BLaER1 treated with 17β-estradiol and CSF1 and Interleukin-3, amounts not matched to agents 10 nM and 100 nM (cell line): ENCODE results near the gene GRAMD2B.
"Not testable (repeated sequence)": the region's sequence is repeated elsewhere in the genome, so short reads cannot be mapped to it uniquely, and the experiment has no call there.

Experiments
- H3K27ac ChIP-seq, 11 experiments: shearing (Covaris generic); formaldehyde crosslinking; 2 replicates each; pipeline ENCODE4 v1.8.1; 2022
- H3K27me3 ChIP-seq, 11 experiments: shearing (Covaris generic); formaldehyde crosslinking; 2 replicates each; pipeline ENCODE4 v1.8.1; 2022
- H3K36me3 ChIP-seq, 11 experiments: shearing (Covaris generic); formaldehyde crosslinking; 2 replicates each; pipeline ENCODE4 v1.8.1; 2022
- H3K4me1 ChIP-seq, 10 experiments: shearing (Covaris generic); formaldehyde crosslinking; 2 replicates each; pipeline ENCODE4 v1.8.1; 2022
- H3K4me2 ChIP-seq, 11 experiments: shearing (Covaris generic); formaldehyde crosslinking; 2 replicates each; pipeline ENCODE4 v1.8.1; 2022
- H3K4me3 ChIP-seq, 10 experiments: shearing (Covaris generic); formaldehyde crosslinking; 2 replicates each; pipeline ENCODE4 v1.8.1; 2022
- H3K9ac ChIP-seq, 11 experiments: shearing (Covaris generic); formaldehyde crosslinking; 2 replicates each; pipeline ENCODE4 v1.8.1; 2022
- H3K9me3 ChIP-seq, 11 experiments: shearing (Covaris generic); formaldehyde crosslinking; replicated peaks in 1 of 11; 2 replicates each; pipeline ENCODE4 v1.8.1; 2022
- H4K20me1 ChIP-seq, 11 experiments: shearing (Covaris generic); formaldehyde crosslinking; 2 replicates each; pipeline ENCODE4 v1.8.1; 2022
- Cebpa-rat ChIP-seq, 11 experiments: shearing (Covaris generic); IDR thresholded peaks; 2 replicates each; pipeline ENCODE4 v1.8.1; 2022

Gene GRAMD2B

GRCh38 chr5:126514558-126515141 lies 91.4 kb downstream of the GRAMD2B start:
- H3K4me1 ChIP-seq = peaks cover 2 to 9% (median 3%) of the 10 kb centered on the region in 10 experiments; a peak in 17 of 20 replicates
- no peak overlapping the region for H3K9ac ChIP-seq
- no peaks in the 10 kb centered on the region for H3K36me3 ChIP-seq
- no peaks in the 10 kb centered on the region for H4K20me1 ChIP-seq
- no peaks in the 10 kb centered on the region for H3K27me3 ChIP-seq
- no peak for TF ChIP-seq Cebpa-rat (IDR thresholded peaks at IDR 0.05)
- no peak overlapping the region for H3K27ac ChIP-seq
- H3K9me3 ChIP-seq = no peaks in the 10 kb centered on the region
- no peak overlapping the region for H3K4me2 ChIP-seq
- no peak overlapping the region for H3K4me3 ChIP-seq

DNA sequence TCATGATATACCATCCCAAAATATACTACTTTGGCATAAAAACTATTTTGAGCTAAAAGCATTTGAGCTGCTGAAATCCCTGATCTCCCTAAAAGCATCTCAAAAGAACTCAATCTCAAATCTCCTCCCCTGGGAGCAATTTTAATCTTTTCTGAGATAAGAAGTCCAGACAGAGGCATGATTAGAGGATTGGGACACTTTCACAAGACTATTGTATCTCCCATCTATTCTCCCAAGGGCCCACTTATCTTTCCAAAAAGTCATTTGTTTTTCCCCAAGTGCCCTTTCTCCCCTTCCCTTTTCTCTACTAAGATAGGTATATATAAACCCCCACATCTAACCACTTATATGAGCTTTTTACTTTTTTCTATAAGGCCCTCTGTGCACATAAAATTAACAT lies 92.1 kb downstream of the GRAMD2B start:
- H3K27ac ChIP-seq = no peak overlapping the region
- H3K4me3 ChIP-seq = no peak overlapping the region
- H3K9me3 ChIP-seq = no peaks in the 10 kb centered on the region
- TF ChIP-seq Cebpa-rat (IDR thresholded peaks at IDR 0.05) = no peak
- no peaks in the 10 kb centered on the region for H4K20me1 ChIP-seq
- H3K4me1 ChIP-seq = peaks cover 0 to 9% (median 4%) of the 10 kb centered on the region in 10 experiments; a peak in 3 of 20 replicates
- H3K9ac ChIP-seq = no peak overlapping the region
- no peak overlapping the region for H3K4me2 ChIP-seq
- H3K36me3 ChIP-seq = no peaks in the 10 kb centered on the region
- no peaks in the 10 kb centered on the region for H3K27me3 ChIP-seq

DNA sequence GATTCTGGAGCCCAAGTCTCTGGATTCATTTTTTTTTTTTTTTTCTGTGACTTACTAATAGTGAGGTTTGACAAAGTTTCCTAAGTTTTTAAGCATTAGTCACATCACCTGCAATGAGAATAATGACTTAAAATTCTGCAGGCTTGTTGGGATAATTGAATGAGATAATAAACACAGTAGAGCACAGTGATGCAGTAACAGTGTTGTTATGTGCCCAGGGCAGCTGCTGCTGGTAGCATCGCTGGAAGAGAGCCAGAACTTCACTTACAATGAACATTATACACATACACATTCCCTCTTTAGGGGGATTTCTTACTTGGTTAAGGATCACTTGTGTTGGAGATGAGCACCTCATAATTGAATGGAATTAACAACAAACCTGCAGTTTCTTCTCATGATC lies 92.9 kb downstream of the GRAMD2B start:
- Histone ChIP-seq H3K27me3 (no peaks in the 10 kb centered on the region), H3K9me3 (no peaks in the 10 kb centered on the region), H3K9ac (no peak overlapping the region), H3K4me1 (peaks cover 0 to 10% (median 0%) of the 10 kb centered on the region in 10 experiments; a peak in 1 of 20 replicates), H4K20me1 (no peaks in the 10 kb centered on the region), H3K36me3 (no peaks in the 10 kb centered on the region), H3K27ac (no peak overlapping the region), H3K4me2 (no peak overlapping the region), H3K4me3 (no peak overlapping the region)
- TF ChIP-seq Cebpa-rat (IDR thresholded peaks at IDR 0.05) = no peak

DNA sequence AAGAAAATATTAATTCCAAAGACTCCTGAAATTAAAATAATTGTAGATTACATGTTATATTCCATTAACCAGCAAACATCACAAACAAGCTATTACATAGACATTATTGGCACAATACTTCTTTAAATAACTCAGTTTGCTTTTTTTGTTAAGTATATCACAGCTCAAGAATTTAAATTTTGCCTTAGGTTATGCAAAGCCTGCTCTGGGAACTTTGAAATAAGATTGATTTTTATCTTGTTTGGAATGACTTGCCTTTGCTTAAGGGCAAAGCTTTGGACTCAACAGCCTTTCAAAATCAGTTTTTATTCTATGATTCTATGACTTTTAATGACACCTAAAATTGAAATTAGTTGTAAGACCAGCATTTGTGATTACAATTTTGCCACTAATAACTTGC lies 93.6 kb downstream of the GRAMD2B start:
- H3K4me3 ChIP-seq = no peak overlapping the region
- peaks cover 0 to 10% (median 0%) of the 10 kb centered on the region in 10 experiments; a peak in 1 of 20 replicates for H3K4me1 ChIP-seq
- H3K9ac ChIP-seq = no peak overlapping the region
- H3K27me3 ChIP-seq = no peaks in the 10 kb centered on the region
- H3K4me2 ChIP-seq = no peak overlapping the region
- H3K27ac ChIP-seq = no peak overlapping the region
- no peaks in the 10 kb centered on the region for H3K36me3 ChIP-seq
- H3K9me3 ChIP-seq = no peaks in the 10 kb centered on the region
- TF ChIP-seq Cebpa-rat (IDR thresholded peaks at IDR 0.05) = no peak
- no peaks in the 10 kb centered on the region for H4K20me1 ChIP-seq

DNA sequence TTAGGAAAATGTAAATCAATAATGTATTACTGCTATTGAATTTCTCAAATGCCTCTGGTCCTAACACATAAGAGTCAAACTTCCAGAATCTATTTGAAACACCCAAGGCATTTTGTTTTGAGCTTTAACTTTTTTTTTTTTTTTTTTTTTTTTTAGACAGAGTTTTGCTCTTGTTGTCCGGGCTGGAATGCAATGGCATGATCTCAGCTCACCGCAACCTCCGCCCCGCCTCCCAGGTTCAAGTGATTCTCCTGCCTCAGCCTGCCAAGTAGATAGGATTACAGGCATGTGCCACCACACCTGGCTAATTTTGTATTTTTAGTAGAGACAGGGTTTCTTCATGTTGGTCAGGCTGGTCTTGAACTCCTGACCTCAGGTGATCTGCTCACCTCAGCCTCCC lies 96.0 kb downstream of the GRAMD2B start:
- not testable (repeated sequence) for H3K4me3 ChIP-seq, H3K27ac ChIP-seq, H3K4me2 ChIP-seq, H3K9ac ChIP-seq, H3K27me3 ChIP-seq, H4K20me1 ChIP-seq, H3K36me3 ChIP-seq, H3K9me3 ChIP-seq, H3K4me1 ChIP-seq

GRCh38 chr5:126519637-126520592 lies 96.7 kb downstream of the GRAMD2B start:
- no peaks in the 10 kb centered on the region for H4K20me1 ChIP-seq
- H3K27me3 ChIP-seq = no peaks in the 10 kb centered on the region
- no peak overlapping the region for H3K9ac ChIP-seq
- H3K4me1 ChIP-seq = peaks cover 5 to 16% (median 11%) of the 10 kb centered on the region in 10 experiments; a peak in 15 of 20 replicates
- H3K4me3 ChIP-seq = no peak overlapping the region
- TF ChIP-seq Cebpa-rat (IDR thresholded peaks at IDR 0.05) = no peak
- H3K36me3 ChIP-seq = no peaks in the 10 kb centered on the region
- H3K27ac ChIP-seq = no peak overlapping the region
- H3K4me2 ChIP-seq = peak overlapping the region in 2 of 11 experiments; percentile 23 to 56; a peak in 4 of 22 replicates
- no peaks in the 10 kb centered on the region for H3K9me3 ChIP-seq

DNA sequence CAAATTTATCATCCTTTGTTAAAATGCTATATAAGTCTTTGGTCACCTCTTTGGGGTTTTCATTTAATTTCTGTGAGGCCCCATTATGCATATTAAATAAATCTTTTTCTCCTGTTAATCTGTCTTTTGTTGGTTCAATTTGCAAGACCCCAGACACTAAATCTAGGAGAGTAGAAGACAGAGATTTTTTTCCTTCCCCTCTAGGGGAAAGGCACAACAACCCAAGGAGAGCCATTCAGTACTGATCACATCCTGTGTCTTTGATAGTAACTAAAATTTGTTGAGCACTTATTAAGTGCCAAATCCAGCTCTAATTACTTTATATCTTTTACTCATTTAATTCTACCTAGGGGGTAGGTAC lies 97.4 kb downstream of the GRAMD2B start:
- Histone ChIP-seq H3K9me3 (peaks cover 0 to 2% (median 0%) of the 10 kb centered on the region in 11 experiments; a peak in 5 of 22 replicates), H3K4me3 (no peak overlapping the region), H3K9ac (no peak overlapping the region), H3K4me2 (no peak overlapping the region), H3K27me3 (no peaks in the 10 kb centered on the region), H4K20me1 (no peaks in the 10 kb centered on the region), H3K4me1 (peaks cover 11 to 19% (median 14%) of the 10 kb centered on the region in 10 experiments; a peak in 18 of 20 replicates), H3K27ac (no peak overlapping the region), H3K36me3 (no peaks in the 10 kb centered on the region)
- TF ChIP-seq Cebpa-rat (IDR thresholded peaks at IDR 0.05) = no peak

DNA sequence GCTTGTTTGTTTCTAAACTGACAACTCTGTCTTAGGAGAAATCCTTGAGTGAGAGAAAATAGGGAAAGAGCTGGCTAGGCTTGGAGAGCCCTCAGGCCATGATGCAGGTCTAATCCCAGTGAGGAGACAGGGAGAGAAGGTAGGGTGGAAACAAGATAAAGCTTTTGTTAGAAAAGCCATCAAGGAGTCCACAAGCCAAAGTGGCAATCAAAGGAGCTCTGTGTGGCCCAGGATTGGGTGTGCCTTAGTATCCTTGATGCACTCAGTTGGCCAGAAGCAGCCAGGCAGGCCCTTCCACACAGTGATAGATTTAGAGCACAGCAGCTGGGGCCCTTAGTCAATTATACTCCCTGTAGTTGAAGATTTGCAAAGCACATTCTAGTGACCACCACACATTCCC lies 97.9 kb downstream of the GRAMD2B start:
- no peak overlapping the region for H3K4me3 ChIP-seq
- H3K4me2 ChIP-seq = no peak overlapping the region
- no peaks in the 10 kb centered on the region for H4K20me1 ChIP-seq
- H3K9me3 ChIP-seq = peaks cover 0 to 6% (median 5%) of the 10 kb centered on the region in 11 experiments; a peak in 10 of 22 replicates
- no peaks in the 10 kb centered on the region for H3K36me3 ChIP-seq
- H3K9ac ChIP-seq = no peak overlapping the region
- H3K27ac ChIP-seq = no peak overlapping the region
- H3K27me3 ChIP-seq = no peaks in the 10 kb centered on the region
- peaks cover 12 to 22% (median 16%) of the 10 kb centered on the region in 10 experiments; a peak in 18 of 20 replicates for H3K4me1 ChIP-seq
- TF ChIP-seq Cebpa-rat (IDR thresholded peaks at IDR 0.05) = no peak

GRCh38 chr5:126523818-126524510 lies 100.8 kb downstream of the GRAMD2B start:
- no peak overlapping the region for H3K9ac ChIP-seq
- peaks cover 6 to 14% (median 10%) of the 10 kb centered on the region in 11 experiments; a peak in 20 of 22 replicates for H3K9me3 ChIP-seq
- H3K4me3 ChIP-seq = no peak overlapping the region
- no peak for TF ChIP-seq Cebpa-rat (IDR thresholded peaks at IDR 0.05)
- H3K27me3 ChIP-seq = no peaks in the 10 kb centered on the region
- no peaks in the 10 kb centered on the region for H4K20me1 ChIP-seq
- H3K4me2 ChIP-seq = peak overlapping the region in 7 of 11 experiments; percentile 4 to 42 (median 22); a peak in 11 of 22 replicates
- peaks cover 12 to 22% (median 16%) of the 10 kb centered on the region in 10 experiments; a peak in 18 of 20 replicates for H3K4me1 ChIP-seq
- H3K36me3 ChIP-seq = no peaks in the 10 kb centered on the region
- H3K27ac ChIP-seq = no peak overlapping the region
